ENCODE data around the gene LAPTM4A. TPM values are rescaled to one million over a fixed set of nuclear protein-coding genes. Genes with fewer than 3 reads are reported as not detected.

The LAPTM4A gene
- total RNA-seq, 1 experiment from 2014 or later, result 122 TPM

- Histone ChIP-seq H3K4me3 (ENCODE audit: insufficient read depth, low read depth, low read length) (no peak overlapping the region), H3K36me3 (replicated peaks; ENCODE audit: control insufficient read depth, insufficient read depth, low read length) (no peaks in the 10 kb centered on the region; the same call in none of the 2 replicates), H3K27me3 (ENCODE audit: control insufficient read depth, insufficient read depth, low read length) (no peaks in the 10 kb centered on the region)
- no peak for DNase-seq
Measured at GRCh38 chr2:20025065-20025786, 26.2 kb downstream of the LAPTM4A start.

- H3K36me3 ChIP-seq (replicated peaks; ENCODE audit: control insufficient read depth, insufficient read depth, low read length), result no peaks in the 10 kb centered on the region
- H3K27me3 ChIP-seq (ENCODE audit: control insufficient read depth, insufficient read depth, low read length), result no peaks in the 10 kb centered on the region
- no peak for DNase-seq
- H3K4me3 ChIP-seq (ENCODE audit: insufficient read depth, low read depth, low read length), result no peak overlapping the region
Measured at GRCh38 chr2:20023688-20024087, 27.7 kb downstream of the LAPTM4A start.

DNA sequence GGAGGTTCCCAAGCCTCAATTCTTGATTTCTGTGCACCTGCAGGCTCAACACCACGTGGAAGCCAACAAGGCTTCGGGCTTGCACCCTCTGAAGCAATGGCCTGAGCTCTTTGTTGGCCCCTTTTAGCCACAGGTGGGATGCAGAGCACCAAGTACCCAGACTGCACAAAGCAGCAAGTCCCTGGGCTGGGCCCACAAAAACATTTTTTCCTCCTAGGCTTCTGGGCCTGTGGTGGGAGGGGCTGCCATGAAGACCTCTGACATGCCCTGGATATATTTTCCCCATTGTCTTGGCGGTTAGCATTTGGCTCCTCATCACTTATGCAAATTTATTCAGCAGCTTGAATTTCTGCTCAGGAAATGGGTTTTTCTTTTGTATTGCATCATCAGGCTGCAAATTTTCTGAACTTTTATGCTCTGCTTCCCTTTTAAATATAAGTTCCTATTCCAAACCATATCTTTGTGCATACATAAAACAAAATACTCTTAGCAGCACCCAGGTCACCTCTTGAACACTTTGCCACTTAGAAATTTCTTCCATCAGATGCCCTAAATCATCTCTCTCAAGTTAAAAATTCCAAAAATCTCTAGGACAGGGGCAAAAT is 29.9 kb downstream of the LAPTM4A start:
- Histone ChIP-seq H3K27me3 (ENCODE audit: control insufficient read depth, insufficient read depth, low read length) (no peaks in the 10 kb centered on the region), H3K4me3 (ENCODE audit: insufficient read depth, low read depth, low read length) (no peak overlapping the region), H3K36me3 (replicated peaks; ENCODE audit: control insufficient read depth, insufficient read depth, low read length) (no peaks in the 10 kb centered on the region)
- no peak for DNase-seq

- Histone ChIP-seq H3K36me3 (replicated peaks; ENCODE audit: control insufficient read depth, insufficient read depth, low read length) (no peaks in the 10 kb centered on the region), H3K4me3 (ENCODE audit: insufficient read depth, low read depth, low read length) (no peak overlapping the region), H3K27me3 (ENCODE audit: control insufficient read depth, insufficient read depth, low read length) (no peaks in the 10 kb centered on the region)
- no peak for DNase-seq
Measured at GRCh38 chr2:20019747-20020146, 31.7 kb downstream of the LAPTM4A start.

GRCh38 chr2:20018601-20019152 is 32.8 kb downstream of the LAPTM4A start:
- no peaks in the 10 kb centered on the region; the same call in 1 of the 2 replicates for H3K27me3 ChIP-seq (ENCODE audit: control insufficient read depth, insufficient read depth, low read length)
- DNase-seq, result no peak
- H3K4me3 ChIP-seq (ENCODE audit: insufficient read depth, low read depth, low read length), result no peak overlapping the region
- H3K36me3 ChIP-seq (replicated peaks; ENCODE audit: control insufficient read depth, insufficient read depth, low read length), result no peaks in the 10 kb centered on the region

DNA sequence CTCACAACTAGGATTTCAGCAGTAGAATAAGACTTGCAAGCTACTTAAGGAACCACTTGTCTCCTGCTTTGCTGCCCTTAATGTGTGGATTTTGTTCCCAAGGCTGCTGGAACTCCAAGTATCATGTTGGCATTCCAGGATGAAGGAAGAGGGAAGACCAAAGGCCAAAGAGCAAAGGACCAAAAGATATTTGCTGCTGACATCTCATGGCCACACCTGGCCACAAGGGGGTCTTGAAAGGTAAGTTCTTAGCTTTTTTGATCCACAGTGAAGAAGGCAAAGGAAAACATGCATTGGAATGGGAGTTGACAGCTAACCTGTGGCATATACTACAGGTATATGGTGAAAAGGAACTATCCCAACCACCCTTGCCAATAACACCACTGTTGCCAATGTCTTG is 35.1 kb downstream of the LAPTM4A start:
- Histone ChIP-seq H3K27me3 (ENCODE audit: control insufficient read depth, insufficient read depth, low read length) (peaks cover 13% of the 10 kb centered on the region), H3K4me3 (ENCODE audit: insufficient read depth, low read depth, low read length) (no peak overlapping the region), H3K36me3 (replicated peaks; ENCODE audit: control insufficient read depth, insufficient read depth, low read length) (no peaks in the 10 kb centered on the region)
- DNase-seq, result peak; percentile 50

GRCh38 chr2:20015482-20016083 is 35.8 kb downstream of the LAPTM4A start:
- DNase-seq, result peak; percentile 57
- Histone ChIP-seq H3K27me3 (ENCODE audit: control insufficient read depth, insufficient read depth, low read length) (peaks cover 19% of the 10 kb centered on the region), H3K4me3 (ENCODE audit: insufficient read depth, low read depth, low read length) (no peak overlapping the region), H3K36me3 (replicated peaks; ENCODE audit: control insufficient read depth, insufficient read depth, low read length) (no peaks in the 10 kb centered on the region)

DNA sequence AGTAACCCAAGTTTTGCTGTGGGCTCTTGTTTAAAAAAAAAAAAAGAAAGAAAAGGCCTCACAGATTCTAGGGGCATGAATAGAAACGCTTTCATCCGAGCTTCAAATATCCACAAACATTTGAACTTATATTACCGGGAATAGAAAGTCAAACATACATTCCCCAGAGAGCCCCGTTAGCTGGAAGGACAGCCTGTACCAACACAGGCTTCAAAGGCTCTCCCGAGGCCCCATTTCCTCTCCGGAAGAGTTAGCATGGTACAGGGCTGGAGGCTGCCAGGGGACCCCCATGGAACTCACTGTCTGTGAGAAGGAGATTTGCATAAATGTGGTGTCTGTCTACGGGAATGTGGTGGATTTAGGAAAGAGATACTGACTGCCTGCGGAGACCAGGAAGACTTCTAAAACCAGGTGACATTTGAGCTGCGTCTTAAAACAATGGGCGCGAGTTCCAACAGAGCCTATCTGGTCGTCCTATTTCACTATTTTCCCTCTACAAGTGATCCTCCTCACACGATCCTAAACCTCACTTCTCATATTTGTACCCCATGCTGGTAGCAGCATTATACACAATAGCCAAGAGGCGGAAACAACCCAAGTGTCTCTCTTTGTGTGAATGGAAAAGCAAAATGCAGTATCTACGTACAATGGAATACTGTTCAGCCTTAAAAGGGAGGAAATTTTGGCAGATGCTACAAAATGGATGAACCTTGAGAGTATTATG is 38.1 kb downstream of the LAPTM4A start:
- Histone ChIP-seq H3K4me3 (ENCODE audit: insufficient read depth, low read depth, low read length) (peak overlapping the region; percentile 51), H3K36me3 (replicated peaks; ENCODE audit: control insufficient read depth, insufficient read depth, low read length) (no peaks in the 10 kb centered on the region), H3K27me3 (ENCODE audit: control insufficient read depth, insufficient read depth, low read length) (peaks cover 20% of the 10 kb centered on the region)
- peak; percentile 43 for DNase-seq

DNA sequence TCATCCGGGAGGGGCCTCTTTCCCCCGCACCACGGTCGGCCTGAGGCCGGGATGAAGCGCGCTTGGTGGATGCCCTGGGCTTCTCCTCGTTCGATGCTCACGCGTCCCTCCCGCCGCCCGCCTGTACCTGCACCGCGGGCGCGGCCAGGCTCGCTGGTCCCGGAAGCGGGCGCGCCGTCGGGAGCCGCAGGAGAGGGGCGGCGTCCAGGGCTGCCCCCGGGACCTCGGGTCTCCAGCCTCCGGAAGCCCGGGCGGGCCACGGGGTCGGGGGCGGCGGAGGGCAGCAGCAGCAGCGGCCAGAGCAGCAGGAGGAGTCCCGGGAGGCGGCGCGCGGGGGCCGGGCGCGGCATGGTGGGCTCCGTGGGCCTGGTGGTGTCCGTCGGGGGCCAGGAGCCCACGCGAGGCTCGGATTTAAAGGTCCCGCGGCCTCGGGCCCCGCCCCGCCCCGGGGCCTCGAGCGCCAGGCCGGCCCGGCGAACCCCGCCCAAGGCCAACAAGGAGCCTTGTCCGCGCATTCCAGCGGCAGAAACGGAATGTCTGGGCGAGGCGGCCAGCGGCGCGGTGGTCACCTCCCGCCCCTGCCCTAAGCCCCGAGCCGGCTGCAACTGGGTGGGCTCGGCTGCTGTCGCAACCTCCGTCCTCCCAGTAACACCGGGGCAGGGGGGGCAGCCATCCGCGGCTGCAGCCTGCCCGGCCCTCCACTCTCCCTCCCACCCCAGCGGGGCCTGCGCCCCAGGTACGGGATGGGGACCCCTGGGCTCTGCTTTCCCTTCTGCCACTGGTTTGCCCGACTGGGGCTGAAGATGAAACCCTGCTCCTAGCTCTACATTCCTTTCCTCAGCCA is 38.9 kb downstream of the LAPTM4A start, which contains the start of gene MATN3:
MATN3 (minus strand) TSS at position 387 of the 844 bp plus-strand sequence; CDS start at position 350, 37 bp downstream.
- no peaks in the 10 kb centered on the region for H3K36me3 ChIP-seq (replicated peaks; ENCODE audit: control insufficient read depth, insufficient read depth, low read length)
- peak within 1 kb of the TSS; percentile 51 for H3K4me3 ChIP-seq (ENCODE audit: insufficient read depth, low read depth, low read length)
- H3K27me3 ChIP-seq (ENCODE audit: control insufficient read depth, insufficient read depth, low read length), result peaks cover 20% of the 10 kb centered on the region
- peak; percentile 89 for DNase-seq

DNA sequence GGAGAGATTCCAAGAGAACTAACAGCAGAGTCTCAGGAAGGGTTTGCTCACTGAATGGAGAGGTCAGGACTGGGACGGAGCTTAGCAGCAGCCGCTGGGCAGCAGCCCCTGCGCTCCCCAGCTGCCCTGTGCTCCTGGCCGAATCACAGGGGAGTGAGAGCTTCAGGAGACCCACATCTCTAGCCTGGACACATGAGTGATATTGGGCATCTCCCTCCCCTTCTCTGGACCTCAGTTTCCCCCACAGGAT is 39.5 kb downstream of the LAPTM4A start:
- Histone ChIP-seq H3K4me3 (ENCODE audit: insufficient read depth, low read depth, low read length) (peak overlapping the region; percentile 51), H3K27me3 (ENCODE audit: control insufficient read depth, insufficient read depth, low read length) (peaks cover 20% of the 10 kb centered on the region), H3K36me3 (replicated peaks; ENCODE audit: control insufficient read depth, insufficient read depth, low read length) (no peaks in the 10 kb centered on the region)
- no peak for DNase-seq

DNA sequence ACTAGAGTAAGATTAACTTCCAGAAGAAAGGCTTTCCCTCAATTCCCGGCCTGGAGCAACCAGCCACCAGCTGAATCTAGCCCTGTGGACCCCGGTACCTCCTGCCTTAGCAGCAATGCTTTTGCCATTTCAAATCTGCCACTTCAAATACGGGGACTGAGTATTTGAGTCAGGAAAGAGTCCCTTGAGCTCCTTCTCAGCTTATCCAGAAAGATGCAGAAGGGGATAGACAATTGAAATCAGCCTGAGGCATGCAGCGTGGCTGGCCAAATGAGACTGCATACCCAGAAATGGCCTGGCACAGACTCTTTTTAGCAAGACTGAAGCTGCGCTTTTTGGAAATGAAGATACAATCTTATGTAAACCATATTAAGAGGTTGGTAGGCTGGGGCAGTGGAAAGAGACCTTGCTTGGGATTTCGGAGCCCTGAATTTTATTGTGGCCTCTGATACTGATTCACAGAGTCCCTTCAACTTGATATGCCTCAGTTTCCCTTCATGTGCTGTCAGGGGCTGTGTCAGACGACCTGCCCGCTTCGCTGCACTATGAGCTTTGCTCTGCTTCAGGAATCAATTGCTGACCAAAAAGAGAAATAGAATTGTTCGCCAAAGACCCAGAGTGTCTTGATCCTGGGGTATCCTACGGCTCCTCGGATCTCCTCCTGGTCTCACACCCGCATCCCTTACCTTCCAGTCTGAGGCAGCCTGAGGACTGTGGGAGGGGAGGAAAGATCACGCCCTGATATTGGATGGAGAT is 40.0 kb downstream of the LAPTM4A start:
- Histone ChIP-seq H3K27me3 (ENCODE audit: control insufficient read depth, insufficient read depth, low read length) (peaks cover 20% of the 10 kb centered on the region), H3K4me3 (ENCODE audit: insufficient read depth, low read depth, low read length) (peak overlapping the region; percentile 51; the same call in 1 of the 2 replicates), H3K36me3 (replicated peaks; ENCODE audit: control insufficient read depth, insufficient read depth, low read length) (no peaks in the 10 kb centered on the region)
- DNase-seq, result no peak

DNA sequence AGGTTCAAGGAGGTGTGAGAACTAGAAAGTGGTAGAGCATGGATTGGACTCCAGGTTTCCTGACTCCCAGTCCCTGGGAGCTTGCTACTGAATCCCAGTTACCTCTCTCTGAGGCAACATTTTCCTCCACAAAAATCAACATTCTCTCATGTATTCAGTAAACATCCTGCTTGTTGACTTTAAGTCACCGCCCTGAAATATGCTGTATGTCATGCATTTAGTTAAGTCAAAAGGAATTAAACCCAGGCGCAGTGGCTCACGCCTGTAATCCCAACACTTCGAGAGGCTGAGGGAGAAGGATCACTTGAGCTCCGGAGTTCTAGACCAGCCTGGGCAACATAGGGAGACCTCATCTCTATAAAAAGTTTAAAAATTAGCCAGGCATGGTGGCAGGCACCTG is 42.7 kb downstream of the LAPTM4A start:
- H3K4me3 ChIP-seq (ENCODE audit: insufficient read depth, low read depth, low read length), result no peak overlapping the region
- DNase-seq, result no peak
- peaks cover 20% of the 10 kb centered on the region for H3K27me3 ChIP-seq (ENCODE audit: control insufficient read depth, insufficient read depth, low read length)
- H3K36me3 ChIP-seq (replicated peaks; ENCODE audit: control insufficient read depth, insufficient read depth, low read length), result no peaks in the 10 kb centered on the region

GRCh38 chr2:20005891-20006470 is 45.4 kb downstream of the LAPTM4A start:
- no peak for DNase-seq
- Histone ChIP-seq H3K36me3 (replicated peaks; ENCODE audit: control insufficient read depth, insufficient read depth, low read length) (no peaks in the 10 kb centered on the region), H3K4me3 (ENCODE audit: insufficient read depth, low read depth, low read length) (no peak overlapping the region), H3K27me3 (ENCODE audit: control insufficient read depth, insufficient read depth, low read length) (peaks cover 3% of the 10 kb centered on the region)
